ENCODE measurements around the gene STAU1. TPM values are rescaled to one million over a fixed set of nuclear protein-coding genes. Genes with fewer than 3 reads are reported as not detected.
"Not testable (repeated sequence)": the region's sequence is repeated elsewhere in the genome, so short reads cannot be mapped to it uniquely, and the experiment has no call there.

The STAU1 gene
- total RNA-seq, 1 donor from 2014 or later: 47.4 TPM

DNA sequence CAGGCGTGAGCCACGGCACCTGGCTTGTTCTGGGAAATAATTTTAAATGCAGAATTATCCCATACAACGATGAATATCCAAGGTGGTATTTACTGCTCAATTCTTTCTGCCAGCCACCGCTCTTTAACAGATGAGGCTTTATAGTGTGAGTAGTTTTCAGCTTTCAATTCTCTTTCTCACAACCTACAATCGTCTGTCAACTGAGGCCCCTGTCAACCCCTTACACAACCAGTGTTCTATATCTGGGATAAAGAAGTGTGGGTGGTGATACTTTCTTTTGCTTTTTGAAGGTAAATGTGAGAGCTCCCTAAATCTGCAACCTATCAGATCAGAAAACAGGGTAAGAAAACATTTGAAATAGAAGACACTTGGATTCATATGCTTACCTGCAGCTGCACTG is 22.5 kb downstream of the STAU1 start:
- no peak for DNase-seq

- no peak for DNase-seq
Measured at GRCh38 chr20:49163696-49164095, 24.4 kb downstream of the STAU1 start.

DNA sequence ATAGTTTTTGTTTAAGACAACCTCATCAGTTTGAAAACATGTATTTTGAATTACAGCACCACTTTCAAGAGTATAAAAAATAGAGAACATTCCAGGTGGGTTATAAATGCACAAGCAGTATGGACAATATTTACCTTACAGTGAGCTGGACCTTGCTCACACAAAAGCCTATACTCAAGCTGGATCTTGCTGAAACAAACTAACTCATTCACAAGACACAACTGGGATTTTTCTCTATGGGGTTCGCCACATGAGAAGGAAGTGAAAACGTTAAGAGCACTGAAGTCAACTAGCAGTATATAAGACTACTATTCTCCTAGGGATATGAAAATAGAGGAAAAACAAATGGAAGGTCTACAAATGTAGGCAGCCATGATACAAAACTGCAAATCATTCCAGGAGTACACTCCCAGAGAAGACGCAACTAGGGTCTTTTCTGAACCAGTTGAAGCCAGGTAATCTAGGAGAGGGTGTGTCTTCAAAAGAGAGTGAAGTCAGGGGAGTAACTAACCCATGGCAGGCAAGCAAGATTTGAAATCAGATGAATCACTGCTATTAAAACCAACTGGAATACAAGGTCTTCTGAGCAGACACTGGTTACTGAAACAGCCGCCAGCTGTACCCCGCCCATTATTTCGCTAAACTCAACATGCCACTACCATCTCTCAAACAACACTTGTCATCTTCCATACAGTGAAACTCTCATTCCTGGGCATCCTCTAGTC is 26.5 kb downstream of the STAU1 start:
- no peak for DNase-seq

GRCh38 chr20:49160057-49160929 is 27.8 kb downstream of the STAU1 start:
- DNase-seq: no peak

DNA sequence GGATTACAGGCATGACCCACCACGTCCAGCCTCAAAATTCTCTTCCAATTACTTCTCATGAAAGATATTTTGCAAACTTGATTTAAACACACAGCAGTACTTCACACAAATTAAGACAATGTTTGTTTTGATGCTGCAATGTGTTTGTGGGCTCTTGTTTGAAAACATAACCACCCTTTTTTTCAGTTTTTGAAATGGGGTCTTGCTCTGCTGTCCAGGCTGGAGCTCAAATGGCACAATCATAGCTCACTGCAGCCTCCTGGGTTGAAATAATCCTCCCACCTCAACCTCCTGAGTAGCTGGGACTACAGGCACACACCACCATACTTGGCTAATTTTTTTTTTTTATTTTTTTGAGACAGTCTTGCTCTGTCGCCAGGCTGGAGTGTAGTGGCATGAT is 31.0 kb downstream of the STAU1 start:
- no peak for DNase-seq

DNA sequence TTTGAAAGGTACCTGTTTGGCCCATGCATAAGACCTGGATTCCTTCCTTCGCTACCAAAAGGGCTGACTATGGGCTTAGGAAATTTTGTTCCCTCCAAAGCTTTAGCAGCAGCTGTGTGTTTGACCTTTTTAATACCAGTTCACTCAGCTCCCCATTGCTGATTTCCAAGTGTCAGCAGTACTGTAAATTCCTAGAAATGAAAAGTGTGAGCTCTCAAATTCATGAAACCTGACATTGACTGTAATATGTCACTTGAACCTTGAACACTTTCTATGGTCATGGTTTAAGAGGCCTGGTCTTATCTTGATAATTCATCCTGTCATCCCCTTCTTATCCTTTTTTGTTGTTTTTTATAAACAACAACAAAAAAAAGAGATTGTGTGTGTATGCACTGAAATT is 31.7 kb downstream of the STAU1 start:
- DNase-seq: no peak

GRCh38 chr20:49151436-49151835 is 36.7 kb downstream of the STAU1 start:
- no peak for DNase-seq

DNA sequence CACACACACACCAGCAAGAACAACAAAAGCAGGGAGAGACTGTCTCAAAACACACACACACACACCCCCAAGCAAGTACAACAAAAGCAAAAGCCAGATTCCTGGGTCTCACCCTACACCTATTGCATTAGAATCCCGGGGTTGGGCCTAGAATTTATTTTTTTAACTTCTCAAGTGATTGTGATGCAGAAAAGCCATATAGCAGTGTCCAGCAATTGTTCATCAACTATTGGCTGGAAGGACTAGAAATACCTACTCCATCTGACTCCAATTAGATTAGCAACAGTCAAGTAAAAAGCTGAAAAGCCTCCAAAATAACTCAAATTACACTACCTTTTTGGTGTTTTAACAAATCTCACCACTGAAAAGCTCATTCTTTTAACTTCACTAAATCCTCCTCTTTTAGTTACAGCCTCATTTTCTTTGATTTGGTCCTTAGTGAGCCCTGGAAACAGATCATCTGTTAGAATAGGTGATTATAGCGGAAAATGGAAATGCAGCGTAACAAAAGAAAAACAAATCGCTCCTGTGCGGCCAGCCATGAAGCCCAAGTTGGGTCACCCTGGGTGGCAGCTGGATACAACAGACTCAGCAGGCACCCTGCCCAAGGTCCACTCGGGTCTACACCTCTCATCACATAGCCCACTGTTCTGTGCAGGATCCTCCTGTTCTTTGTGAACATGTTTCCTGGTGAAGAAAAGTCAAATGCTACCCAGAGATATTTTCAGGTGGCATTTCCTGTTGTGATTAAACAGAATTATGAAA is 38.7 kb downstream of the STAU1 start:
- DNase-seq: peak; percentile 13

GRCh38 chr20:49148601-49149000 is 39.5 kb downstream of the STAU1 start:
- DNase-seq: peak; percentile 19

- no peak for DNase-seq
Measured at GRCh38 chr20:49147296-49147695, 40.8 kb downstream of the STAU1 start.

- no peak for DNase-seq
Measured at GRCh38 chr20:49146442-49147225, 41.5 kb downstream of the STAU1 start.

DNA sequence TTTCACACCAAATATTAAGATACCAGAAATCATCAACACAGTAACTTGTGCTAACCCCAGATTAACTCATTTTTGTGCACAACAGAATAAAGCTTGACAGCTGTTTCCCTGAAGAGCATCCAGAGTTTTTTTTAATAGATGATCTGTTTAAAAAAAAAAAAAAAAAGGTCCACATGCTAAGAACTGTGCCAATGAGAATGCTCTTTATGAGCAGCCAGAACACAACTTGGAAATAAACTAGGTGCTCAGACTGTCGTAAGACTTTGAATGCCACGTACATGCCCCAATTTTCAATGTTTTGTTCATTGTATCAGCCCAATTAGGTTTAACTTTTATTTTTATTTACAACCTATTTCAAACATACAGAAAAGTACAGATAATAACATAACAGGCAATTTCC is 47.3 kb downstream of the STAU1 start:
- DNase-seq: no peak

DNA sequence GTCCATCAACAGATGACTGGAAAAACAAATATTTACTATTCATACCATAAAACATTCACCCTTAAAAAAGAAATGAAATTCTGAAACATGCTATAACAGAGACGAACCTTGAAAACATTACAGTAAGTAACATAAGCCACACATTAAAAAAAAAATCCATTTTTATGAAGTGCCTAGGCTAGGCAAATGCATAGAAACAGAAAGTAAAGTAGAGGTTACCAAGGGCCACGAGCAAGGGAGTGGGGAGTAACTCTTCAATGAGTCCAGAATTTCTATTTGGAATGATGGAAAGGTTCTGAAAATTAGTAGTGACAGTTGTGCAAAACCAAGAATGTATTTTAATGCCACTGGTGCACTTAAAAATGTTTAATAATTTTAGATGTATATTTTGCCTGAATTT is 47.7 kb downstream of the STAU1 start:
- no peak for DNase-seq

DNA sequence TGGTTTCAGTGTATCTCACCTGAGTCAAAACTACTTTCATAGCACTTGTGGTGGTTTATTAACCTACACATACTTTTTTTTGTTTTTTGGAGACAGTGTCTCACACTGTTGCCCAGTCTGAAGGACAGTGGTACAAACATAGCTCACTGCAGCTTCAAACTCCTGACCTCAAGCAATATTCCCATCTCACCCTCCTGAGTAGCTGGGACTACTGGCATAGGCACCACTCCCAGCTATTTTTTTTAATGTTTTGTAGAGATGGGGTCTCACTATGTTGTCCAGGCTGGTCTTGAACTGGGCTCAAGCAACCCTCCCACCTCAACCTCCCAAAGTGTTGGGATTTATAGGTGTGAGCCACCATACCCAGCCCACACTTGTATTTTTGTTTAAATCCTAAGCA is 49.7 kb downstream of the STAU1 start:
- no peak for DNase-seq

DNA sequence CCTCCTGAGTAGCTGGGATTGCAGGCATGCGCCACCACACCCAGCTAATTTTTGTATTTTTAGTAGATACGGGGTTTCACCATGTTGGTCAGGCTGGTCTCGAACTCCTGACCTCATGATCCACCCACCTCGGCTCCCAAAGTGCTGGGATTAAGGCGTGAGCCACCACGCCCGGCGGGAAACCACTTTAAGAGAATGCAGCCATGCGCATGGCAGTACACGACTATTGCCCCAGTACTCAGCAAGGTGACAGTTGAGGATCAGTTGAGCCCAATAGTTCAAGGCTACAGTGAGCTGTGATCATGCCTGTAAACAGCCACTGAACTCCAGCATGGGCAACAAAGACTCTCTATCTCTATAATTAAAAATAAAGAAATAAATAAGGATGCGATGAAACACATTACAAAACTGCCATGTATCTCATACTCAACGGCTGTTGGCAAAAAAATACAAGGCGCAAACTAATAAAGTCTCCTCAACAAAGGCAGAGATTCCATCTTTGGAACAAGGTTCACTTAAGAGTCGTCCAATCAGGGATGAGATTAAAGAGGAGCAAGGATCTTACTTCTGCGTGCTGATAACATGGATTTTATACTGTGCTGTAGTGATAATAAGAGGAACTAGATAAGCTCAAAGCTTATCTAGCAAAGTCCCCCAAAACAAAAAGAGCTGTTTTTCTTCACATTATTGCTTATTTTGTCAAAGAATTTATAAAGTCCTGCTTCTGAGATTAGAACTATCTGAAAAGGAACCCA is 51.1 kb downstream of the STAU1 start:
- no peak for DNase-seq

GRCh38 chr20:49134797-49135196 is 53.3 kb downstream of the STAU1 start:
- DNase-seq: not testable (repeated sequence)

DNA sequence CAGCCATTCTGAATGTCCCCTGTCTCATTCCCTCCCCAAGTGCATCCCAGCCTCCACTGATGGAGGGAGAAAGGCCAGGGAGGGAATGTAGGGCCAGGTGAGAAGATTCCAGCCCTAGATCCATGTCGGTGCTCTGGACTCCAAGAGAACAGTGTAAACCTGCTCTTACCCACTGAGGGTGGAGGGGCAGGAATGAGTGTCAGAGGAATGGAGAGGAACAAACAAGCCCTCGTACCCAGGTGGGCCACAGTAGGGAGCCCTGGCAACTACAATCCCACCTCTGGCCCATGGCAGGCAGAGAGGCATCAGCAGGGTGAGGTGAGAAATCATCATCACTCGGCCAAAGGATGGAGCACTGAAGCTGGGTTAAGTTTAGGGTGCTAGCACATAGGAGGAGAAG is 54.6 kb downstream of the STAU1 start:
- DNase-seq: no peak

- peak; percentile 88 for DNase-seq
Measured at GRCh38 chr20:49132995-49133478, 55.1 kb downstream of the STAU1 start.

- no peak for DNase-seq
Measured at GRCh38 chr20:49123982-49124381, 64.2 kb downstream of the STAU1 start.

DNA sequence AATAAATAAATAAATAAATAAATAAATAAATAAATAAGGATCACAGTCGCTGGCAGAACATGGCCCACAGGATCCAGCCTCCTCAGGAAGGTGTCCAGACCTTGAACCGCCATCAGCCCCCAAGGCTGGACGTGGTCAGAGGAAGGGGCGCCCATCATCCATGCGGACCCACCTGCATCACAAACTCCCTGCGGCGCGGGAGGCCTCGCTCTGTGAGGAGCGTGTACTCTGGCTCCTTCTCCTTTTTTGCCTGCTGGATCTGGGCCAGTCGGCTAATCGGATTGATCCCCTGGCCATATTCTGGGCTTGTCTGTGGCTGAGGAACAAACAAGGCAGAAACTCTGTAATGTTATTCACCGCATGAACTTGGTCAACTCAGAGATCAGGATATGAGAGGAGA is 65.2 kb downstream of the STAU1 start:
- DNase-seq: no peak

- DNase-seq: no peak
Measured at GRCh38 chr20:49119988-49120387, 68.1 kb downstream of the STAU1 start.

All from tongue (tissue), 2 donors.